ENCODE data around the gene CDH4.

Gene CDH4

GRCh38 chr20:61366914-61367313 is 114.9 kb downstream of the CDH4 start:
- H3K36me3 Mint-ChIP-seq (ENCODE audit: low read depth): no peaks in the 10 kb centered on the region
- DNase-seq (ENCODE audit: low spot score): no peak
- no peak overlapping the region for H3K4me3 Mint-ChIP-seq
- H3K4me1 Mint-ChIP-seq (ENCODE audit: low read depth): no peaks in the 10 kb centered on the region
- no peaks in the 10 kb centered on the region for H3K9me3 Mint-ChIP-seq
- H3K27ac Mint-ChIP-seq: no peak overlapping the region
- no peaks in the 10 kb centered on the region for H3K27me3 Mint-ChIP-seq (ENCODE audit: low read depth)

- Mint-ChIP-seq H3K4me1 (ENCODE audit: low read depth) (no peaks in the 10 kb centered on the region), H3K4me3 (no peak overlapping the region), H3K9me3 (no peaks in the 10 kb centered on the region), H3K27me3 (ENCODE audit: low read depth) (no peaks in the 10 kb centered on the region), H3K36me3 (ENCODE audit: low read depth) (no peaks in the 10 kb centered on the region), H3K27ac (no peak overlapping the region)
- no peak for DNase-seq (ENCODE audit: low spot score)
Observed at GRCh38 chr20:61369731-61370520, 117.9 kb downstream of the CDH4 start.

- Mint-ChIP-seq H3K4me1 (ENCODE audit: low read depth) (no peaks in the 10 kb centered on the region), H3K27ac (no peak overlapping the region), H3K36me3 (ENCODE audit: low read depth) (no peaks in the 10 kb centered on the region), H3K27me3 (ENCODE audit: low read depth) (no peaks in the 10 kb centered on the region), H3K9me3 (no peaks in the 10 kb centered on the region), H3K4me3 (no peak overlapping the region)
- no peak for DNase-seq (ENCODE audit: low spot score)
Observed at GRCh38 chr20:61370841-61371303, 118.8 kb downstream of the CDH4 start.

GRCh38 chr20:61371501-61372136 is 119.6 kb downstream of the CDH4 start:
- Mint-ChIP-seq H3K27me3 (ENCODE audit: low read depth) (no peaks in the 10 kb centered on the region), H3K4me3 (no peak overlapping the region)

GRCh38 chr20:61372137-61373054 is 120.3 kb downstream of the CDH4 start:
- Mint-ChIP-seq H3K27ac (no peak overlapping the region), H3K9me3 (peaks cover 2% of the 10 kb centered on the region), H3K4me1 (ENCODE audit: low read depth) (no peaks in the 10 kb centered on the region), H3K4me3 (no peak overlapping the region), H3K27me3 (ENCODE audit: low read depth) (no peaks in the 10 kb centered on the region), H3K36me3 (ENCODE audit: low read depth) (no peaks in the 10 kb centered on the region)
- DNase-seq (ENCODE audit: low spot score): no peak

More at GRCh38 chr20:61371501-61372136, 119.6 kb downstream of the CDH4 start:
- Mint-ChIP-seq H3K4me1 (ENCODE audit: low read depth) (no peaks in the 10 kb centered on the region), H3K27ac (no peak overlapping the region), H3K36me3 (ENCODE audit: low read depth) (no peaks in the 10 kb centered on the region), H3K9me3 (no peaks in the 10 kb centered on the region)
- DNase-seq (ENCODE audit: low spot score): no peak

GRCh38 chr20:61373055-61373399 is 121.0 kb downstream of the CDH4 start:
- Mint-ChIP-seq H3K9me3 (peaks cover 3% of the 10 kb centered on the region), H3K27ac (no peak overlapping the region), H3K36me3 (ENCODE audit: low read depth) (no peaks in the 10 kb centered on the region), H3K27me3 (ENCODE audit: low read depth) (no peaks in the 10 kb centered on the region), H3K4me3 (no peak overlapping the region), H3K4me1 (ENCODE audit: low read depth) (no peaks in the 10 kb centered on the region)
- no peak for DNase-seq (ENCODE audit: low spot score)

GRCh38 chr20:61373956-61374545 is 122.0 kb downstream of the CDH4 start:
- no peak for DNase-seq (ENCODE audit: low spot score)
- Mint-ChIP-seq H3K27ac (no peak overlapping the region), H3K4me3 (no peak overlapping the region), H3K9me3 (peaks cover 7% of the 10 kb centered on the region), H3K27me3 (ENCODE audit: low read depth) (no peaks in the 10 kb centered on the region), H3K4me1 (ENCODE audit: low read depth) (no peaks in the 10 kb centered on the region), H3K36me3 (ENCODE audit: low read depth) (no peaks in the 10 kb centered on the region)

GRCh38 chr20:61376541-61377240 is 124.6 kb downstream of the CDH4 start:
- Mint-ChIP-seq H3K9me3 (peaks cover 7% of the 10 kb centered on the region), H3K27me3 (ENCODE audit: low read depth) (no peaks in the 10 kb centered on the region), H3K4me1 (ENCODE audit: low read depth) (no peaks in the 10 kb centered on the region), H3K4me3 (no peak overlapping the region), H3K36me3 (ENCODE audit: low read depth) (no peaks in the 10 kb centered on the region), H3K27ac (no peak overlapping the region)
- DNase-seq (ENCODE audit: low spot score): no peak

GRCh38 chr20:61378694-61379355 is 126.8 kb downstream of the CDH4 start:
- DNase-seq (ENCODE audit: low spot score): no peak
- no peak overlapping the region for H3K27ac Mint-ChIP-seq
- no peaks in the 10 kb centered on the region for H3K27me3 Mint-ChIP-seq (ENCODE audit: low read depth)
- H3K4me3 Mint-ChIP-seq: no peak overlapping the region
- no peaks in the 10 kb centered on the region for H3K4me1 Mint-ChIP-seq (ENCODE audit: low read depth)
- H3K9me3 Mint-ChIP-seq: peaks cover 11% of the 10 kb centered on the region
- H3K36me3 Mint-ChIP-seq (ENCODE audit: low read depth): no peaks in the 10 kb centered on the region

- no peak for DNase-seq (ENCODE audit: low spot score)
- Mint-ChIP-seq H3K27ac (no peak overlapping the region), H3K9me3 (peaks cover 11% of the 10 kb centered on the region), H3K4me3 (no peak overlapping the region), H3K4me1 (ENCODE audit: low read depth) (no peaks in the 10 kb centered on the region), H3K27me3 (ENCODE audit: low read depth) (no peaks in the 10 kb centered on the region), H3K36me3 (ENCODE audit: low read depth) (no peaks in the 10 kb centered on the region)
Observed at GRCh38 chr20:61379898-61380544, 128.0 kb downstream of the CDH4 start.

GRCh38 chr20:61380545-61380915 is 128.5 kb downstream of the CDH4 start:
- peaks cover 11% of the 10 kb centered on the region for H3K9me3 Mint-ChIP-seq
- H3K36me3 Mint-ChIP-seq (ENCODE audit: low read depth): no peaks in the 10 kb centered on the region
- no peak overlapping the region for H3K27ac Mint-ChIP-seq
- no peak overlapping the region for H3K4me3 Mint-ChIP-seq
- DNase-seq (ENCODE audit: low spot score): no peak
- no peaks in the 10 kb centered on the region for H3K27me3 Mint-ChIP-seq (ENCODE audit: low read depth)
- H3K4me1 Mint-ChIP-seq (ENCODE audit: low read depth): no peaks in the 10 kb centered on the region

GRCh38 chr20:61382194-61382593 is 130.1 kb downstream of the CDH4 start:
- no peaks in the 10 kb centered on the region for H3K27me3 Mint-ChIP-seq (ENCODE audit: low read depth)

More at GRCh38 chr20:61382194-61382593, 130.1 kb downstream of the CDH4 start:
- no peak overlapping the region for H3K4me3 Mint-ChIP-seq
- peaks cover 11% of the 10 kb centered on the region for H3K9me3 Mint-ChIP-seq
- no peak overlapping the region for H3K27ac Mint-ChIP-seq
- no peaks in the 10 kb centered on the region for H3K36me3 Mint-ChIP-seq (ENCODE audit: low read depth)
- H3K4me1 Mint-ChIP-seq (ENCODE audit: low read depth): no peaks in the 10 kb centered on the region
- DNase-seq (ENCODE audit: low spot score): no peak
